ENCODE measurements around the gene SIK3.

DNA sequence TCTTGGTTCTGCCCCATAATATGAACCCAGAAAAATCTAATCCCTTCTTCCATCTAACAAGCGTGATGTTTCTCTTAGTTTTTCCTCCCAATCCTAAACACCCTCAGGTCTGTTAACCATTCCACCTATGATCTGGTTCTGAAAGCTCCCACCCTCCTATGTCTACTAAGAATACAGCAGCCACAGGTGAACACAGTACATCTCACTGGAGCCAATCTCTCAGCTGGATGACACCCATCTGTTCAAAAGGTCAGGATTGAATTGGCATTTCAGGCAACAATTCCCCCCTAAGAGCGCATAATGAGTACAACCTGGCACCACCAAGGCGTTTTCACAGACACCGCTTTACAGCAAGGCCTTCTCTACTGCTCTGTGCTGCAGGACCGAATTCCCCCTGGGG is 241.8 kb downstream of the SIK3 start:
- TF ChIP-seq, protein P1, sequence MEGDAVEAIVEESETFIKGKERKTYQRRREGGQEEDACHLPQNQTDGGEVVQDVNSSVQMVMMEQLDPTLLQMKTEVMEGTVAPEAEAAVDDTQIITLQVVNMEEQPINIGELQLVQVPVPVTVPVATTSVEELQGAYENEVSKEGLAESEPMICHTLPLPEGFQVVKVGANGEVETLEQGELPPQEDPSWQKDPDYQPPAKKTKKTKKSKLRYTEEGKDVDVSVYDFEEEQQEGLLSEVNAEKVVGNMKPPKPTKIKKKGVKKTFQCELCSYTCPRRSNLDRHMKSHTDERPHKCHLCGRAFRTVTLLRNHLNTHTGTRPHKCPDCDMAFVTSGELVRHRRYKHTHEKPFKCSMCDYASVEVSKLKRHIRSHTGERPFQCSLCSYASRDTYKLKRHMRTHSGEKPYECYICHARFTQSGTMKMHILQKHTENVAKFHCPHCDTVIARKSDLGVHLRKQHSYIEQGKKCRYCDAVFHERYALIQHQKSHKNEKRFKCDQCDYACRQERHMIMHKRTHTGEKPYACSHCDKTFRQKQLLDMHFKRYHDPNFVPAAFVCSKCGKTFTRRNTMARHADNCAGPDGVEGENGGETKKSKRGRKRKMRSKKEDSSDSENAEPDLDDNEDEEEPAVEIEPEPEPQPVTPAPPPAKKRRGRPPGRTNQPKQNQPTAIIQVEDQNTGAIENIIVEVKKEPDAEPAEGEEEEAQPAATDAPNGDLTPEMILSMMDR (IDR thresholded peaks at IDR 0.05), result no peak
- TF ChIP-seq POLR2A (IDR thresholded peaks at IDR 0.05) (no peak), EP300 (IDR thresholded peaks at IDR 0.05) (no peak), POLR2AphosphoS5 (IDR thresholded peaks at IDR 0.05) (no peak)

Measured in gastroesophageal sphincter (tissue), 3 donors.